ENCODE measurements around the gene UTP25.
A peak's percentile ranks its signal among the peaks of the same experiment; 100 is the strongest.

UTP25 gene

DNA sequence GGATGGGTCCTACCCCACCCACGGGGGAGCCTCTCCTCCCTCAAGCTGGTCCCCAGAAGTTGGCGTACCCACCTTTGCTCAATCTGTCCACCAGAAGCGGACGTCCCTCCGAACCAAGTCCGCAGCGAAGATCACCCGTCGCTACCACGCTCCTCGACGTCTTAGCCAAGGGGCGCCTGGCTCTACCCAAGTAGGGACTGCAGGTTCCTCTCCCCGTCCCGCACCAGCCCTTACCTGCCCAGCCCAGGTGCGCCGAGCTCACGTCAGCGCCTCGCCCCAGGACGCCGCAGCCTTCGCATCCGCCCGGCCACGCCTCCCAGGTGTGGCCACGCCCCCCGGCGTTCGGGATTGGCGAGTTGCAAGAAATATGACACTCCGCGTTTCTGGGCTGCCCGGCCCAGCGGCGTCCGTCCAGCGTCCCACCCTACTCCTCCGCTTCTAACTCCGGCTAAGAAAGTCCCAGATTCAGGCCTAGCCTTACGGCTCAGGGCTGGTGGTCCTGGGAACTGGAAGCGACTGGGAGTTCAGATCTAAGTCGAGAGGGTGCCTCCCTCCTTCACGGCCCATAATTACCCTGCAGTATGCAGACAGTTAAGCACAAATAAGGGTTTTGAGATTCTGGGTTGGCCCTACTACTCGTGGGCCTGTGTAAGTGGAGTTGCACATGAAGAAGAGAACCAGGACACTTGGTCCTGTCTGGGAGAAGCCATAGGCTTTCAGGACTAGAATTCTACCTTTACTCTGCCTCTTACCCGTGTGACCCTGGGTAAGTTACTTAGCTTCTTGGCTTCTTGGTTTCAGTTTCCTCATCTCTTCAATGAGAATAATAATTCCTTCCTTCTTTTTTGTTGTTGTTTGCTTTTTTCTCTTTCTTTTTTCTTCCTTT lies 21.7 kb upstream of the UTP25 start, which contains the start of gene IRF6:
TSS of gene IRF6 (minus strand) at position 268 of the 886 bp plus-strand sequence. CDS start 4,729 bp downstream, outside the sequence.
- ChIA-PET CTCF (interaction anchor here (1.0 to 12.6 kb wide), 3 partner anchors 10 to 58 kb away, joined by 3 to 190 read pairs (median 6); partner anchors contain the start of gene UTP25), POLR2A (no interaction called here)
- no peak for TF ChIP-seq CTCF (IDR thresholded peaks at IDR 0.05; ENCODE audit: control extremely low read depth, extremely low read depth, low read depth, missing control alignments)
- peak; percentile 86 for DNase-seq (ENCODE audit: extremely low spot score)

DNA sequence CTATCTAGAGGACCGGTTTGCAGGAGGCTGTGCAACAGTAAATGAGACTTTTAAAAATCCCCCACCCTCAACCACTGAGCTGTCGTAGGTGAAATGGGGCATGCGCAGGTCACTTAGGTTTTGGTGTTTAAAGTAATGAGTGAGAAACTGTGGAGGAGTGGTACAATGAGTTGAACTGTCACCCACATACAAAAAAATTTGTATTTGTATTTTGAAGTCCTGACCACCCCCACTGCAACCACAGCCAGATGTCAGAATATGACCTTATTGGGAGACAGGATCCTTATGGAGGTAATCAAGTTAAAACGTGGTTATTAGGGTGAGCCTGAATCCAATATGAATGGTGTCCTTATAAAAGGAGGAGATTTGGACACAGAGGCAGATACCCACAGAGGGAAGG lies 20.3 kb upstream of the UTP25 start:
- CTCF ChIA-PET: interaction anchor here (0.7 to 12.6 kb wide), 4 partner anchors 17 to 54 kb away, joined by 3 to 190 read pairs (median 3); partner anchors contain the start of gene UTP25
- no peak for TF ChIP-seq CTCF (IDR thresholded peaks at IDR 0.05; ENCODE audit: control extremely low read depth, extremely low read depth, low read depth, missing control alignments)
- no peak for DNase-seq (ENCODE audit: extremely low spot score)
- POLR2A ChIA-PET: no interaction called here

- DNase-seq (ENCODE audit: extremely low spot score): no peak
- TF ChIP-seq CTCF (IDR thresholded peaks at IDR 0.05; ENCODE audit: control extremely low read depth, extremely low read depth, low read depth, missing control alignments): no peak
- POLR2A ChIA-PET: no interaction called here
- CTCF ChIA-PET: interaction anchor here (0.9 to 12.6 kb wide), 4 partner anchors 8 to 54 kb away, joined by 3 to 190 read pairs (median 4); partner anchors contain the start of gene UTP25
Measured at GRCh38 chr1:209808059-209808581, 19.7 kb upstream of the UTP25 start.

- ChIA-PET CTCF (interaction anchor here (1.6 to 12.6 kb wide), 2 partner anchors 10 to 15 kb away, joined by 5 to 190 read pairs; partner anchors contain the start of gene UTP25), POLR2A (no interaction called here)
- TF ChIP-seq CTCF (IDR thresholded peaks at IDR 0.05; ENCODE audit: control extremely low read depth, extremely low read depth, low read depth, missing control alignments): no peak
- no peak for DNase-seq (ENCODE audit: extremely low spot score)
Measured at GRCh38 chr1:209809611-209810010, 18.2 kb upstream of the UTP25 start.

DNA sequence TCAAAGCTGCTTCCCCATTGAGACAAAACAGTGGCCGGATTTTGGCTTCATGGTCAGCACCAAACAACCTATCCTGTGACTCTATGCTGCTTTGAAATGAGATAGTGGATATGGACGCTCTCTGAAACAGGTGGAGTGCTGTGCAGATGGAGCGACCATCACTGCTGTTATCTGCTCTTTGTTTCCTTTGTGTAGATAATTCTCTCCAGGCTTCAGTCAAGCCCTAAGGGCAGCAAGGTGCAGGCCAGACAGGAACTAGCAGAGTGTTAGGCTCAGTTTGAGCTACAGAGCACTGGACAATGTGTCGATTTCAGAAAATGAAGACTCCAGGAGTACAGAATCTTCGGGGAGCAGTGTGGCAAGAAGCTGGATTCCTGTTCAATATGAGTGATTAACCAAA lies 17.0 kb upstream of the UTP25 start:
- DNase-seq (ENCODE audit: extremely low spot score): no peak
- ChIA-PET POLR2A (no interaction called here), CTCF (interaction anchor here (12.6 kb wide), 1 partner anchor 14 kb away, joined by 190 read pairs; the partner anchor contains the start of gene UTP25)
- TF ChIP-seq CTCF (IDR thresholded peaks at IDR 0.05; ENCODE audit: control extremely low read depth, extremely low read depth, low read depth, missing control alignments): no peak

DNA sequence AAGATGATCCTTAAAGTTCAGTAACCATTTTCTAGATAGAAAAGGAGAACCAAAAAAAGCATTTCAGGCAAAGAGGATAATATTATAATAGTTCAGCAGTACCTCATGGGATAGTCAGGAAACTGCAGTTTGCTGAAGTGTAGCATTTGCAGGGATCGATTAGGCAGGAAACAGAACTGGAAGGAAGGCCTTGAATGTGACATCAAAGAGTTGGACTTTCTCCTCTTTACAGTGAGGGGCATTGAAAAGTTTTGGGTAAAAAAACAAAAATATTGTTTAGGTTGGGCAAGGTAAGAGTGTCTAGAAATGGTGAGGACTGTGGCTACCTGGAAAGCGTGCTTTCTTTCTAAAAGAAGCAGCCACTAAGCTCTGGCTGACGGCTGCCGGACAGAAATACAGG lies 13.9 kb upstream of the UTP25 start:
- no peak for TF ChIP-seq CTCF (IDR thresholded peaks at IDR 0.05; ENCODE audit: control extremely low read depth, extremely low read depth, low read depth, missing control alignments)
- no peak for DNase-seq (ENCODE audit: extremely low spot score)
- ChIA-PET CTCF (interaction anchor here (0.9 to 12.6 kb wide), 6 partner anchors 9 to 19 kb away, joined by 3 to 190 read pairs (median 3); partner anchors contain the start of gene UTP25), POLR2A (no interaction called here)

Measured in GM10248 (cell line).